Measurements from ENCODE around the gene CCDC97. TPM values are rescaled to one million over a fixed set of nuclear protein-coding genes. Genes with fewer than 3 reads are reported as not detected.
A peak's percentile ranks its signal among the peaks of the same experiment; 100 is the strongest.
"Not testable (repeated sequence)": the region's sequence is repeated elsewhere in the genome, so short reads cannot be mapped to it uniquely, and the experiment has no call there.

Gene CCDC97
- total RNA-seq, 2 donors from 2014 or later = 24.7 to 43.1 TPM

DNA sequence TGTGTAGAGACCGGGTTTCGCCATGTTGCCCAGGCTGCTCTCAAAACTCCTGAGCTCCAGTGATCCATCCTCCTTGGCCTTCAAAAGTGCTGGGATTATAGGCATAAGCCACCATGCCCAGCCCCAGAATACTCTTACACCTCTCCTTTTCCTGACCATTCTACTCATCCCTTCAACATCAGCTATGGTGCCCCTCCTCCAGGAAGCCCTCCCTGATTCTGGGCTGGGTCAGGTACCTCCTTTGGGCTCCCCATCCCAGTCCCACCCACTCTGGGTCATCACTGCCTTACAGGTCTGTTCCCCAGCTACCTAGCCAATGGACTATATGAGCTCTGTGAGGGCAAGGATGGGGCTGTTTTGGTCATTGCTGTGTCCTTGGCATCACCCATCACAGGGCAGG is 34.2 kb downstream of the CCDC97 start:
- peaks cover 8 to 13% of the 10 kb centered on the region in 2 donors for H3K36me3 Mint-ChIP-seq

DNA sequence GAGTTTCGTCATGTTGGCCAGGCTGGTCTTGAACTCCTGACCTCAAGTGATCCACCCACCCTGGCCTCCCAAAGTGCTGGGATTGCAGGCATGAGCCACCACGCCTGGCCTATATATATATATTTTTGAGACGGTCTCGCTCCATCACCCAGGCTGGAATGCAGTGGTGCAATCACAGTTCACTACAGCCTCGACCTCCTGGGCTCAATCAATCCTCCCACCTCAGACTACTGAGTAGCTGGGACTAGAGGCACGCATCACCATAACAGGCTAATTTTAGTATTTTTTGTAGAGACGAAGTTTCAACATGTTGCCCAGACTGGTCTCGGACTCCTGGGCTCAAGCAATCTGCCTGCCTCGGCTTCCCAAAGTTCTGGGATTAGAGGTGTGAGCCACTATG is 36.9 kb downstream of the CCDC97 start:
- not testable (repeated sequence) for H3K9me3 Mint-ChIP-seq; H3K27ac Mint-ChIP-seq; DNase-seq (ENCODE audit: low spot score in 2 of 2); ATAC-seq
- H3K36me3 Mint-ChIP-seq = peaks cover 20 to 35% of the 10 kb centered on the region in 2 donors

More for the DNA sequence above, 34.2 kb downstream of the CCDC97 start:
- ATAC-seq = no peak
- Mint-ChIP-seq H3K9me3 (no peaks in the 10 kb centered on the region), H3K27ac (no peak overlapping the region)
- no peak for DNase-seq (ENCODE audit: low spot score in 2 of 2)

DNA sequence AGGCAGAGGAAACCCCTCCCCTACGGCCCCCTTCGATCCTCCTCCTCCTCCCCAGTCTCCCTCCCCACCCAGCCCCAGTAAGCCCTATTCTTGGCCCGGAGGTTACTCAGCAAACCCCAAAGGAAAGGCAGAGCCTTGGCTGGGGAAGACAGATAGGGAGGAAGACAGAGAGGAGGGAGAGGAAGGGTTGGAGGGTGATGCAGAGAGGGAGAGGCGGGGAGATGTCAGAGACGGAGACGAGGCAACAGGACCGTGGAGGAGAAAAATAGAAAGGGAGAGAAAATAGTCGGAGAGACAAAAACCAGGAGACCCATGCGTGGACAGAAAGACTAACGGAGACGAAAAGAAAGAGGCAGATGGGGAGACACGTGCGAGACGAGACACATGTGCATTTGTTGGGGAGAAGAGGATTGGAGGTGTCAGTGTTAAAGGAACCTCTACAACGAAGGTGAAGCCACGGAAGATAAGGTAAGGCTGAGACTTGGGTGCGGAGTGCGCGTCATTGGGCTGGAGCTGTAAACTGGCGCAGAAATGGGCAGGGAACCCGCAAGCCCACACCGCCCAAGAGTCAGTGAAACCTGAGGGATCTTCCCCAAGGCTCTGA is 40.9 kb downstream of the CCDC97 start:
- Mint-ChIP-seq H3K27ac (peak overlapping the region; percentile 91 to 93), H3K36me3 (peaks cover 26 to 49% of the 10 kb centered on the region in 2 donors), H3K9me3 (no peaks in the 10 kb centered on the region)
- ATAC-seq (no peak), DNase-seq (ENCODE audit: low spot score in 2 of 2) (no peak)

DNA sequence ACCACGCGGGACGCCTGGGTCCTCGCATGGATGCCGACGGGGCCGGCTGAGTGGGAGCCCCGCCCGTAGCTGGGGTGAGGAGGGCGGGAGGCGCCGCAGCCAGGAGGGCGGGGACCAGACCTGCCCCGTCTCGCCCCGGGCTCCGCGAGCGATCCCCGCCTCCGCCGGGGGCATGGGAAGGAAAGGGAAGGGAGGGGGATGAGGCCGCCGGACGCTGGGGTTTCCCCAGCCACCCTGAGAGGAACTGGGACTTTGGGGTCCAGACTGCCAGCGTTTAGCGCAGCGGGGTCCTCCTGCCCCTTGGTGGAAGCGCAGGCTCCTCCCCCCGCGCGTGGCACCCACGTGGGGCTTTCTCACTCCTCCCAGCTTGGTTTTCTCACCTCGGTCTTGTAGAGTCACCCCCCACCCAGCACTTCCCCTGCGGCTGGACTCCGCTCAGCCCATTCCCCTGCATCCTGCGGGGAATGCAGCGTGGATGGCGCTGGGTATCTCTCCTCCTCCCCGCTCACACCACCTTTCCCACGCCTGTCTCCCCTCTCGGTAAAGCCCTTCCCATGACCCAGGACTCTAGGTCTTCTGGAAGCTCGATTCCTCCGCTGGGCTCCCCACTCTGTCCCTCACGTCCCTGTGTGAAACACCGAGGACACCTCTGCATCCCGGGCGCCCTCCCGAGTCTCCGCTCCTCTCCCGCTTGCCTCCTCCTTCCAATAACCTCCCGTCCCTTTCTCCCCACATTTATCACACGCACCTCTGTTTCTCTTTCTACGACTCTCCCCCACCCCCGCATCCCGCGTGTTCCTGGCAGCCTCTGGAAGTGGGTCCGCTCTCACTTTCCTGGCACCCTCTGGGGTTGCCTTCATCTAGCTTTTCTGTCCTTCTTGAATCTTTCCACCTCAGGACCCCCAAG is 41.6 kb downstream of the CCDC97 start:
- Mint-ChIP-seq H3K27ac (peak overlapping the region; percentile 93 to 94), H3K36me3 (peaks cover 26 to 49% of the 10 kb centered on the region in 2 donors), H3K9me3 (no peaks in the 10 kb centered on the region)
- DNase-seq (ENCODE audit: low spot score in 2 of 2) (peak; percentile 80 to 85), ATAC-seq (peak; percentile 64 to 68)

DNA sequence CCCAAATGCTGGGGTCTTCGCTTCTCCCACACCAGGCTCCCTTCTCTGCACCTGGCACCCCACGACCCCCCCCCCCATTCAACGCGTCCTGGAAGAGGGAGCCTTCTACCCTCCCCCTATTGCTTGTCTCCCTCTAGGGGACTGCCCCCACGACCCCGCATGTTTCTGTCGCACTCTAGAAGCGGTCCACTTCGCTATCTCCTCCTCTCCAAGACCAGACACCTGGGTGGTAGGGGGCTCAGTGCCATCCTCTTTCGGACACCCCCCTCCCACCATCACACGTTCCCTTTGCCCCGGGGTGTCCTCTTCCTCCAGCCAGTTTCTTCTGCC is 42.3 kb downstream of the CCDC97 start:
- Mint-ChIP-seq H3K27ac (peak overlapping the region; percentile 93 to 98), H3K36me3 (peaks cover 26 to 55% of the 10 kb centered on the region in 2 donors), H3K9me3 (no peaks in the 10 kb centered on the region)
- ATAC-seq = no peak
- DNase-seq (ENCODE audit: low spot score in 2 of 2) = no peak

DNA sequence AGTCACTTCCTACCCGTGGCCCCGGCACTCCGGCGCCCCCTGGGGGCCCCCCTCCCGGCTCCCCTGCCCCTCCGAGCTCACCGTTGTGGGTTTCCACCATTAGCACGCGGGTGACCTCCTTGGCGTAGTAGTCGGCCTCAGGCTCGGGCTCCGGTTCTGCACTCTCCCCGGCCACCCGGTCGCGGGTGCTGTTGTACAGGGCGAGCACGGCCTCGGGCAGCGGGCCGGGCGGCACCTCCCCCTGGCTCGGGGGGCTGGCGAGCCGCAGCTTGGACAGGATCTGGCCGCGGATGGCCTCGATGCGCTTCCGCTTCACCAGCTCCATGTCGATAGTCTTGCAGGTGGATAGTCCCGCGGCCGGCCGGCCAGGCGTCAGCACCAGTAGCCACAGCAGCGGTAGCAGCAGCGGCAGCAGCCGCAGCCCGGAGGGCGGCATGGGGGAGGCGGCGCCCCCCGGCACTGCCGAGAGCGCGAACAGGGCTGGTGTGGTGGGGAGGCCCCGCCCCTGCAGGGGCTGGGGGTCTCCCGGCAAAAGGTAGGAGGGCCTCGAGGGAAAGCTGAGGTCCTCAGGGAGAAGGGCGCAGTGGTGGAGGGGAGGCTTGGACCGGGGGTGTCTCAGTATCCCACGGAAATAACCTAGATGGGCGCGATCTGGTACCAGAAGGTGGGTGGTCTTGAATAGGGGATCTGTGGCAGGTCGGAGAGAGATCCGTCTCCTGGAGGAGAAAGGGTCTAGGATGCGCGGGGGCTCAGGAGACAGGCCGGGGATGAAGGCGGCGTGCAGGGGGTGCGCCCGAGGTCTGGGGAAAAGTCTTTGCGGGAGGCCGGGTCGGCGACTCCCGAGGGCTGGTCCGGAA is 42.9 kb downstream of the CCDC97 start:
- ATAC-seq = peak; percentile 22 to 25
- H3K36me3 Mint-ChIP-seq = peaks cover 26 to 55% of the 10 kb centered on the region in 2 donors
- peak overlapping the region; percentile 90 to 93 for H3K27ac Mint-ChIP-seq
- H3K9me3 Mint-ChIP-seq = no peaks in the 10 kb centered on the region
- DNase-seq (ENCODE audit: low spot score in 2 of 2) = peak; percentile 82 to 87

DNA sequence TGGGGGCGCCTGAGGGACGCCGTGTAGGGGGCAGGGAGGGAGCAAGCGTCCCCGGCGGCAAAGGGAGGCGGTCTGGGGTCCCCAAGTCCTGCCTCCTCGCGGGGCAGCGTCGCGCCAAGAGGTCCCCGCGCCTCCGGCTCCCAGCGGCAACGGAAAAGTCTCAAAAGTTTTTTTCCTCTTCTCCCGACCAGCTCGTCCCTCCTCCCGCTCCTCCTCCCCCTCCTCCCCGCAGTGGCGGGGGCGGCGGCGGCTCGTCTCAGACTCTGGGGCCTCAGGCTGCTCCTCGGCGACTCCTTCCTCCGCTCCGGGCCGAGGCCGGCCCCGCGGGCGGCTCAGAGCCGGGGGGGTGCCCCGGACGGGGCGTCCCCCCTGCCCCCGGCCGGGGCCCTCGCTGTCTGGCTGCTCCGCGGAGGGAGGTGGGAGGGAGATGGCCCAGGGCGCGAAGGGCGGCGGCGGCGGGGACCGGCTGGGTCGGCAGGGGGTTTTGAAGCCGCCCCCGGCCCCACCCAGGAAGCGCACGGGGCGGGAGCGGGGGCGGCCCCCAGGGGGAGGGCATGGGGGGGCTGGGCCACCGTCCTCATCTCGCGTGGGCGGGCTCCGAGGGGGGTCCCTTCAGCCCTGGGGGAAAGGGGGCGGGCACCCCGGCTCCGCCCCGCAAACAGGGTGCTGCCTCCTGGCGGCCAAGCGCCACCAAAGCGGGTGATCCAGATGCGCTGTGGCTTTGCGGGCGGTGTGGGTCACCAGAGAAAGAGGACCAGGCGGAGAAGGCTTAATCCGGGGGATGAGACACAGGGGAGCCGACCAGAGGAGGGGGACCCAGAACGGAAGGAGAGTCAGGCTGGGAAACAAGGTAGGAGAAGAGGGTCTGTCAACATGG is 43.7 kb downstream of the CCDC97 start, which contains the start of gene TGFB1:
Gene TGFB1 (minus strand): TSS at position 457 of the 877 bp plus-strand sequence. CDS start 878 bp downstream, outside the sequence.
- Mint-ChIP-seq H3K9me3 (no peaks in the 10 kb centered on the region), H3K27ac (peak within 1 kb of the TSS; percentile 93), H3K36me3 (peaks cover 26 to 46% of the 10 kb centered on the region in 2 donors)
- ATAC-seq (peak; percentile 47 to 59), DNase-seq (ENCODE audit: low spot score in 2 of 2) (peak; percentile 92)

DNA sequence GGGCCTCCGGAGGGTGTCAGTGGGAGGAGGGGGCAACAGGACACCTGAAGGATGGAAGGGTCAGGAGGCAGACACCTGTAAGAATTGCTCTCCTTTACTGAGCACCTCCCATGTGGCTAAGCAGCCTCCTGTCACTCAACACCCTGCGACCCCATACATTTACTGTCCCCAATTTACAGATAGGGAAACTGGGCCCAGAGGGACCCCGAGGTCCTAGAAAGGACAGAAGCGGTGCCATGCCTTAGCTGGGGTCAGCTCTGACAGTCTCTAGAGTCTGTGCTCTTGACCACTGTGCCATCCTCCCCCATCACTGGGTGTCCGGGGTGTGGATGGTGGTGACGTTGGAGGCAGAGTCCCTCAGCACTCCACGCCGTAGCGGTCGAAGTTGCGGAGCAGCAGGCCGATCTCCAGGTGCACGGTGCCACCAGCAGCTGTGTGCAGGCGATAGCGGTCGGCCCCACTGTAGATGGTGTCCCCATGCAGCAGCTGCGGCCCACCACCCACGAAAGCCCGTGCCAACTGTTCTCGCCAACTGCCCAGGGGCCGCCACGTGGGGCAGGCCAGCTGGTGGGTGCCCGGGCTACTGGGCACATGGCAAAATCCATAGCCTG is 44.5 kb downstream of the CCDC97 start:
- no peak for ATAC-seq
- Mint-ChIP-seq H3K9me3 (no peaks in the 10 kb centered on the region), H3K27ac (peak overlapping the region; percentile 93), H3K36me3 (peaks cover 19 to 39% of the 10 kb centered on the region in 2 donors)
- no peak for DNase-seq (ENCODE audit: low spot score in 2 of 2)

DNA sequence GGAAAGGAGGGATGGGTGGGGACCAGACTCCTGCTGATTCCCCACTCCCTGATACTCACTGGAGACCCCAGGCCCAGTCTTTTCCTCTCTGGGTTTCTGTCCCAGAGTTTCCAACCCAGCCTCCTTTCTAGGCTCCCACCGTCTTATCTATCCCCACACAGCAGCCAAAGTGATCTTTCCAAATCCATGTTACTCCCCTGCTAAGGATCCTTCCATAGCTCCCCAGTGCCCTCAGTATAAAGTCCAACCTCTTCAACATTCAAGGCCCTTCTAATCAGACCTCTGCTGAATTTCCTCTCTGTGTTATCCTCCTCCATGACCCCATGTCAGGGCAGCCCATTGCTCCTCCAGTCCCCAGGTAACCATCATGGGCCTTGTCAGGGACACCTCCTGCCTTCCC is 45.1 kb downstream of the CCDC97 start:
- no peaks in the 10 kb centered on the region for H3K9me3 Mint-ChIP-seq
- H3K27ac Mint-ChIP-seq = peak overlapping the region; percentile 40 to 94
- peaks cover 17 to 33% of the 10 kb centered on the region in 2 donors for H3K36me3 Mint-ChIP-seq
- DNase-seq (ENCODE audit: low spot score in 2 of 2) = no peak
- ATAC-seq = no peak

DNA sequence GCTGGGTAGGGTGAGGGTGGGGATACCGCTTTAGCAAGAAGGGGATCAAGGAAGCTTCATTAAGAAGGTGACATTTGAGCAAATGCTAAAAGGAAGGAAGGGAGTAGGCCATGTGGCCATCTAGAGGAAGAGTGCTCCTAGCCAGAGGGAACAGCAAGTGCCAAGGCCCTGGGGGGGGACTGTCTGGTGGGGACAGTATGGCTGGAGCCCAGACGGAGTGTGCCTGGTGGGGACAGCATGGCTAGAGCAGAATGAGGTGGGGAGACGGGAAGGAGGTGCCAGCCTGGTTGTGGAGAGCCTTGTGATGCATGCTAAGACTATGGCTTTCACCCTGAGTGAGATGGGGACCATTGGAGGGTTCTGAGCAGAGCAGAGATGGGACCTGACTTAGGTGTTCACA is 45.8 kb downstream of the CCDC97 start:
- ATAC-seq = no peak
- H3K27ac Mint-ChIP-seq = peak overlapping the region; percentile 94 to 99
- DNase-seq (ENCODE audit: low spot score in 2 of 2) = no peak
- peaks cover 13 to 27% of the 10 kb centered on the region in 2 donors for H3K36me3 Mint-ChIP-seq
- no peaks in the 10 kb centered on the region for H3K9me3 Mint-ChIP-seq

DNA sequence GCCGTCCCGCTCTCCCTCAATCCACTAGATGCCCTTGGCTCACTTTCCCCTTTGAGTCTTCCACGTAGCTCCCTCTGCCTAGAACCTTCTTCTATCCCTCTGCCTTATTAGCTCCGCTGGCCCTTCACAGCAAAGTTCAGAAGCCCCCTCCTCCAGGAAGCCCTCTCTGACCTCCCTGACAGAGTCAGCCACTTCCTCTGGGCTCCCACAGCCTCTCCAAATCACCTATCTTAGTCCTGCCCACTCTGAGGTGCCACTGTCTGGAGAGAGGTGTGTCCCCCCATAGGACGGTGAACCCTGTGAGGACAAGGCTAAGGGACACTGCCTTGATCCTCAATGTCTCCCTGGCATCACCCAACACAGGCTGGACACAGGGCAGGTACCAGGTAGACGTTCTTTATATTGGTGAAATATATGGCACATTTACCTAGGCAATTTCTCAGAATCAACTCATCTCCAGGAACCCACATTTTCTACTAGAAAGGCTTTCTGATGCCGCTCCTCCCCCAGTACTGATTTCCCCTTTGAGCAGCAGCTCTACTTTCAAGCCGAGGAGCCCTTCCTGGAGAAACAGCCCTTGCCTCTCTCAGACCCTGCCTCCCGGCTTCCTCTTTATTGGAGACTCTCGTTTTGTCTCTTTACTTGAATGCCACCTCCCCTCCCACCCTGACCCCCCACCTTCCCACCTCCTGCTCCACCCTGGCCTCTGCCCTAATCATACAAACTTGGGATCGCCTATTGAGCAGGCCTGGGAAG is 47.2 kb downstream of the CCDC97 start:
- H3K36me3 Mint-ChIP-seq = peaks cover 4 to 17% of the 10 kb centered on the region in 2 donors
- peak overlapping the region; percentile 94 to 99 for H3K27ac Mint-ChIP-seq
- DNase-seq (ENCODE audit: low spot score in 2 of 2) (no peak), ATAC-seq (no peak)
- no peaks in the 10 kb centered on the region for H3K9me3 Mint-ChIP-seq

DNA sequence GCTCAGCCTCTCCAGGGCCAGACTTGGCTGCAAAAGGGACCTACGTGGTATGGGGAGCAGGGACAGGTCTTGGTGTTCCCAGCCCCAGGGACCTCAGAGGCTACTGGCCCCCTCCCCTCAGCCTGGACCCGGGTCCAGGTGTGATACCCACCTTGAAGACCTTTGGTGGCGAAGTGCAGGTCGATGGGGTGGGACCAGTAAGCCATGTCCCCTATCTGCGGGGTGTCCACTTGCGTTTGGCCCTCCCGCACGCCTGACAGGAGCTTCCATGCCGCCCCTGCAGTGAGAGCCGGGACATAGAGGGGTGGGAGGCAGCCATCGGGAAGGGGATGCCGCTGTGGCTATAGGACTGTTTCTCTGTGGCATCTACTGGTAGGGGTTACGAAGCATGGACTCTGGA is 47.8 kb downstream of the CCDC97 start:
- ATAC-seq (no peak), DNase-seq (ENCODE audit: low spot score in 2 of 2) (no peak)
- Mint-ChIP-seq H3K36me3 (peaks cover 0 to 12% of the 10 kb centered on the region in 2 donors), H3K27ac (peak overlapping the region; percentile 94 to 99), H3K9me3 (no peaks in the 10 kb centered on the region)

DNA sequence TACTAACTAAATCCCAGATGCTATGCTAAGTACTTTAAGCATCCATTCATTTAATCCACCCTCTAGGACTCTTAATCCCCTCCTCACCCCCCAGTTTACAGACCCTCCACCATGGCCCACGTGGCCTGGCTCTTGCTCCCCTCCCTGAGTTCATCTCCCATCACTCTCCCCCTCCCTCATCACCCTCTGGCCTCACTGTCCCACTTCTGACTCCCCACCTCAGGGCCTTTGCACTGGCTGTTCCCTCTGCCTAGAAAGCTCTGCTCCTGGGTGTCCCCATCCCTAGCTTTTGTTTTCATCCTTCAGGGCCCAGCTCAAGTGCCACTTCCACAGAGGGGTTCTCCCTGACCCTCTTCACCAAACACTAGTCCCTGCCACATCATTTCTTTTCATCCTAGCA is 49.8 kb downstream of the CCDC97 start:
- no peak for DNase-seq (ENCODE audit: low spot score in 2 of 2)
- H3K36me3 Mint-ChIP-seq = peaks cover 5 to 6% of the 10 kb centered on the region in 2 donors
- H3K9me3 Mint-ChIP-seq = no peaks in the 10 kb centered on the region
- ATAC-seq = no peak
- peak overlapping the region in 1 of 2 donors; percentile 72 for H3K27ac Mint-ChIP-seq

DNA sequence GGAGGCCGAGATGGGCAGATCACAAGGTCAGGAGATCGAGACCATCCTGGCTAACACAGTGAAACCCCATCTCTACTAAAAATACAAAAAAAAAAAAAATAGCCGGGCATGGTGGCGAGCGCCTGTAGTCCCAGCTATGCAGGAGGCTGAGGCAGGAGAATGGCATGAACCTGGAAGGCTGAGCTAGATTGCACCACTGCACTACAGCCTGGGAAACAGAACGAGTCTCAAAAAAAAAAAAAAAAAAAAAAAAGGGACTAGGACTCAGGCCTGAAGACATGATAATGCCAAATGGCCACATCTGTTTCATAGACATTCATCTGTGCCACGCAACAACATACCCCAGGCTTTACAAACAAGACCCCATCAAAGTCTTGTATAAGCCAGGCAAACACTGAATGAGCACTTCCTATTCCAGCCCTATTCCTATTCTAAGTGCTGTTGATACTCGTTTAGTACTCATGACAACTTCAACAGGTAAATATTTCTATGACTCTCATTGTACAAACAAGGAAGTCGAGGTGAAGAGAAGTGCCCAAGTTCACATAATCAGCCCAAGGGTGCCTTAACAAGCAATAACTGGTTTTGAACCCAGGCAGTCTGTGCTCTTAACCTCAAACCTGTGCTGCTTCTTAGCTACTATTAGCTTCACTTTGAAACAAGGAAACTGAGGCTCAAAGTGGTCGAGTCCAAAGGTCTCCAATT is 52.3 kb downstream of the CCDC97 start:
- Mint-ChIP-seq H3K9me3 (no peaks in the 10 kb centered on the region), H3K36me3 (peaks cover 5% of the 10 kb centered on the region in 2 donors), H3K27ac (peak overlapping the region in 1 of 2 donors; percentile 95)
- DNase-seq (ENCODE audit: low spot score in 2 of 2) (no peak), ATAC-seq (no peak)

Data from activated naive CD4-positive, alpha-beta T cell treated with anti-CD3 and anti-CD28 coated beads, Interleukin-2, amount 50 U/mL, for 72 hours (primary cell).